ENCODE results near the gene RNU2-1.

- TF ChIP-seq, protein P1, sequence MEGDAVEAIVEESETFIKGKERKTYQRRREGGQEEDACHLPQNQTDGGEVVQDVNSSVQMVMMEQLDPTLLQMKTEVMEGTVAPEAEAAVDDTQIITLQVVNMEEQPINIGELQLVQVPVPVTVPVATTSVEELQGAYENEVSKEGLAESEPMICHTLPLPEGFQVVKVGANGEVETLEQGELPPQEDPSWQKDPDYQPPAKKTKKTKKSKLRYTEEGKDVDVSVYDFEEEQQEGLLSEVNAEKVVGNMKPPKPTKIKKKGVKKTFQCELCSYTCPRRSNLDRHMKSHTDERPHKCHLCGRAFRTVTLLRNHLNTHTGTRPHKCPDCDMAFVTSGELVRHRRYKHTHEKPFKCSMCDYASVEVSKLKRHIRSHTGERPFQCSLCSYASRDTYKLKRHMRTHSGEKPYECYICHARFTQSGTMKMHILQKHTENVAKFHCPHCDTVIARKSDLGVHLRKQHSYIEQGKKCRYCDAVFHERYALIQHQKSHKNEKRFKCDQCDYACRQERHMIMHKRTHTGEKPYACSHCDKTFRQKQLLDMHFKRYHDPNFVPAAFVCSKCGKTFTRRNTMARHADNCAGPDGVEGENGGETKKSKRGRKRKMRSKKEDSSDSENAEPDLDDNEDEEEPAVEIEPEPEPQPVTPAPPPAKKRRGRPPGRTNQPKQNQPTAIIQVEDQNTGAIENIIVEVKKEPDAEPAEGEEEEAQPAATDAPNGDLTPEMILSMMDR (IDR thresholded peaks at IDR 0.05 in 8 of 11, conservative IDR thresholded peaks at IDR 0.05 in 3 of 11), result no peak
- TF ChIP-seq POLR2A (IDR thresholded peaks at IDR 0.05), result no peak
- TF ChIP-seq POLR2AphosphoS5 (IDR thresholded peaks at IDR 0.05), result no peak
Observed at GRCh38 chr17:43224146-43224705, 9.6 kb downstream of the RNU2-1 start.
